A673 (cell line): ENCODE measurements around the gene PRRT2.

Source experiments
- EZH2 ChIP-seq: fragments of 200-600 bp; sonication (generic); IDR thresholded peaks from 2 replicates; pipeline ENCODE4 v1.6.1; 2017; ENCODE audit warnings: borderline replicate concordance, low read depth, mild to moderate bottlenecking, mixed read lengths, antibody characterized with exemption, low read length; ENCODE audit not compliant: poor library complexity, severe bottlenecking
- TF ChIP-seq, protein P1 (sequence below): fragments of 300-800, 200-600 bp; sonication (generic); conservative IDR thresholded peaks from 2 replicates; pipeline ENCODE4 v1.5.1; 2017; ENCODE audit warnings: low read depth, mild to moderate bottlenecking, antibody characterized with exemption, low read length, moderate library complexity, mixed read lengths

GRCh38 chr16:29858149-29858849 lies 46.3 kb downstream of the PRRT2 start:
- TF ChIP-seq, protein P1, sequence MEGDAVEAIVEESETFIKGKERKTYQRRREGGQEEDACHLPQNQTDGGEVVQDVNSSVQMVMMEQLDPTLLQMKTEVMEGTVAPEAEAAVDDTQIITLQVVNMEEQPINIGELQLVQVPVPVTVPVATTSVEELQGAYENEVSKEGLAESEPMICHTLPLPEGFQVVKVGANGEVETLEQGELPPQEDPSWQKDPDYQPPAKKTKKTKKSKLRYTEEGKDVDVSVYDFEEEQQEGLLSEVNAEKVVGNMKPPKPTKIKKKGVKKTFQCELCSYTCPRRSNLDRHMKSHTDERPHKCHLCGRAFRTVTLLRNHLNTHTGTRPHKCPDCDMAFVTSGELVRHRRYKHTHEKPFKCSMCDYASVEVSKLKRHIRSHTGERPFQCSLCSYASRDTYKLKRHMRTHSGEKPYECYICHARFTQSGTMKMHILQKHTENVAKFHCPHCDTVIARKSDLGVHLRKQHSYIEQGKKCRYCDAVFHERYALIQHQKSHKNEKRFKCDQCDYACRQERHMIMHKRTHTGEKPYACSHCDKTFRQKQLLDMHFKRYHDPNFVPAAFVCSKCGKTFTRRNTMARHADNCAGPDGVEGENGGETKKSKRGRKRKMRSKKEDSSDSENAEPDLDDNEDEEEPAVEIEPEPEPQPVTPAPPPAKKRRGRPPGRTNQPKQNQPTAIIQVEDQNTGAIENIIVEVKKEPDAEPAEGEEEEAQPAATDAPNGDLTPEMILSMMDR, result no peak
- TF ChIP-seq EZH2, result no peak
